ENCODE results near the gene MAP1S. TPM values are rescaled to one million over a fixed set of nuclear protein-coding genes. Genes with fewer than 3 reads are reported as not detected.

Gene MAP1S
- total and polyA plus RNA-seq, 2 of the 8 experiments (the other 6 are each of a cell fraction or from before 2014, with no cell fraction given), result 66.7 to 115 TPM

DNA sequence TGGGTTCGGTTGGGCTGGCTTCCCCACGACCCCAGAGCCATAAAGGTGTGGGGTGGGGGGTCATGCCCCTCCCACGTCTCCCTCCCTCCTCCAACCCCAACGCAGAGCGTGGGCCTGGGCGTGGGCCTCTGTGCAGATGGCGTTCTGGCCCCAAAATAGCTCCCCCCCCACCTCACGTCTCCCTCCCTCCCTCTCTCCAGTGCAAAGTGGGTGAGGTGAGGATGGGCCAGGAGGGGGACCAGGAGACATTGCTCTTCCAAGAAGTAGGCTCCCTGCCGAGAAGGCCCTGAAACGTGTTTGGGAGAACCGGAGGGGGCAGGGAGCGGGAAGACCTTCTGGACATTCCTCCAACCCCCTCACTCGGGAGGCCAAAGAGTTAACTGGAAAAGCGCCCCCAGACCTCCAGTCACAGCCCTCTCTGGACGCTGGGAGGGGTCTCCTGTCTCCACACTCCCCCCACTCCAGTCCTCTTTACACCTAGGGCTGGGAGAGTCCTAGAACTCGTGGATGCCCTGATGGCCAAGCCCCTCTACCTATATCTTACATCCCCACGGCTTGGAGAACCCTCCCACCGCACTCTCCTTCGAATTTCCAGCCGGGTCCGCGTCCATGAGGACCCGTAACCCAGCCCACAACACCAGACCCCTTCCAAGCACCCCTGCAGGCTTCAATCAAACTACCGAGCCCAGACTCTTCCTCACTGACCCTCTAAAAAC, 32.0 kb upstream of the MAP1S start (continued):
- TF ChIP-seq NRF1 (IDR thresholded peaks at IDR 0.05; ENCODE audit: low read depth, low read length), result no peak
